Right atrium auricular region (tissue), 2 donors: ENCODE measurements around the gene DOK7. TPM values are rescaled to one million over a fixed set of nuclear protein-coding genes. Genes with fewer than 3 reads are reported as not detected.
A peak's percentile ranks its signal among the peaks of the same experiment; 100 is the strongest.

Source experiments
- DNase-seq: peaks from one replicate; pipeline ENCODE4 v3.0.0-alpha.2; 2019; ENCODE audit warnings: low spot score
- H3K27ac ChIP-seq, 2 donors: fragments of 200-600 bp; sonication (generic); 1 replicate in 1 of 2; 2 replicates in 1 of 2; pipeline ENCODE4 v1.5.1; 2016 to 2019
- H3K27me3 ChIP-seq, 2 donors: fragments of 200-600 bp; sonication (generic); one replicate each; pipeline versions ENCODE4 v1.5.1 to v1.6.0; 2017 to 2019
- H3K36me3 ChIP-seq: fragments of 200-600 bp; sonication (generic); one replicate; pipeline ENCODE4 v1.5.1; 2016
- H3K4me1 ChIP-seq, 2 donors: fragments of 200-600 bp; sonication (generic); one replicate each; pipeline versions ENCODE4 v1.5.1 to v1.6.0; 2017 to 2019
- H3K4me3 ChIP-seq, 2 donors: fragments of 200-600 bp; sonication (generic); 1 replicate in 1 of 2; 2 replicates in 1 of 2; pipeline ENCODE4 v1.5.1; 2017 to 2019; ENCODE audit warnings: mild to moderate bottlenecking in 1 of 2, moderate library complexity in 1 of 2
- H3K9me3 ChIP-seq, 2 donors: fragments of 200-600 bp; sonication (generic); one replicate each; pipeline ENCODE4 v1.5.1; 2019
- CTCF ChIP-seq, 2 donors: fragments of 200-600 bp; sonication (generic); IDR thresholded peaks; one replicate each; pipeline ENCODE4 v1.5.1; 2019; ENCODE audit warnings: antibody characterized with exemption in 2 of 2
- total RNA-seq, 2 donors: library from RNA; depleted of rRNA; stranded (reverse); fragments of >200 nt; gene quantifications; one replicate each; pipeline ENCODE4 v1.1.0, GENCODE V29; 2016

Gene DOK7
- total RNA-seq, 2 donors from 2014 or later, result 31.0 to 68.9 TPM

GRCh38 chr4:3484057-3484973 lies 21.2 kb downstream of the DOK7 start:
- TF ChIP-seq CTCF (IDR thresholded peaks at IDR 0.05), result no peak
- Histone ChIP-seq H3K36me3 (no peaks in the 10 kb centered on the region), H3K4me1 (peaks cover 0 to 69% of the 10 kb centered on the region in 2 donors), H3K4me3 (peak overlapping the region; percentile 8 to 21), H3K9me3 (no peaks in the 10 kb centered on the region), H3K27me3 (no peaks in the 10 kb centered on the region), H3K27ac (peak overlapping the region; percentile 92 to 99)
- DNase-seq, result peak; percentile 75

GRCh38 chr4:3485011-3485791 lies 22.1 kb downstream of the DOK7 start:
- no peak for TF ChIP-seq CTCF (IDR thresholded peaks at IDR 0.05)
- peaks cover 0 to 63% of the 10 kb centered on the region in 2 donors for H3K4me1 ChIP-seq
- H3K4me3 ChIP-seq, result peak overlapping the region in 1 of 2 donors; percentile 21
- no peak for DNase-seq
- H3K9me3 ChIP-seq, result no peaks in the 10 kb centered on the region
- no peaks in the 10 kb centered on the region for H3K36me3 ChIP-seq
- H3K27ac ChIP-seq, result peak overlapping the region; percentile 89 to 99
- no peaks in the 10 kb centered on the region for H3K27me3 ChIP-seq

- Histone ChIP-seq H3K4me3 (peak overlapping the region in 1 of 2 donors; percentile 21), H3K27me3 (no peaks in the 10 kb centered on the region), H3K9me3 (no peaks in the 10 kb centered on the region), H3K36me3 (no peaks in the 10 kb centered on the region), H3K4me1 (peaks cover 0 to 55% of the 10 kb centered on the region in 2 donors), H3K27ac (peak overlapping the region; percentile 89 to 99)
- no peak for DNase-seq
- no peak for TF ChIP-seq CTCF (IDR thresholded peaks at IDR 0.05)
These were observed 22.9 kb downstream of the DOK7 start for GRCh38 chr4:3485886-3486540.

- H3K4me1 ChIP-seq, result peaks cover 0 to 47% of the 10 kb centered on the region in 2 donors
These were observed 23.7 kb downstream of the DOK7 start for GRCh38 chr4:3486541-3487540.

More at GRCh38 chr4:3486541-3487540, 23.7 kb downstream of the DOK7 start:
- no peak for TF ChIP-seq CTCF (IDR thresholded peaks at IDR 0.05)
- H3K36me3 ChIP-seq, result peaks cover 6% of the 10 kb centered on the region
- no peaks in the 10 kb centered on the region for H3K27me3 ChIP-seq
- no peak for DNase-seq
- H3K9me3 ChIP-seq, result no peaks in the 10 kb centered on the region
- H3K4me3 ChIP-seq, result no peak overlapping the region
- peak overlapping the region; percentile 89 to 99 for H3K27ac ChIP-seq
